Measurements from ENCODE around the gene POLE2. TPM values are rescaled to one million over a fixed set of nuclear protein-coding genes. Genes with fewer than 3 reads are reported as not detected.
A peak's percentile ranks its signal among the peaks of the same experiment; 100 is the strongest.

The POLE2 gene
- total and polyA plus RNA-seq, 2 of the 4 experiments (the other 2 are of a cell fraction) = 12.2 to 12.3 TPM

DNA sequence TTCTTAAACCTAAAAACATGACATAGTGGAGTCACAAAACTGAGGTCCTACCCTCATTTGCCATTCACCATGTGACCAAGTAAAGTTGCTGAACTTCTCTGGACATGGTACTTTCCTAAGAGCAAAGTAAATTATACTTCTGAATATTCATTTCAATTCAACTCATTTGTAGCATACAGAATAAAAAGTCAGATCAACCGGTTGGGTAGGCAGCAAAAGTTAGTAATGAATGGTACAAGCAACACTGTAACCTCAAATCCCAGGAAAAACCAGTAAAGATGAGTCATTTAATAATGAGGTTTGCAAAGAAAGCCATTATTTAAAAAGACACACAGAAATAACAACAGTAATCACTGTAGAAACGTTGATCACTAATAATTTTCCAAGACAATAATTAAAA lies 8.7 kb downstream of the POLE2 start:
- H3K27ac ChIP-seq (ENCODE audit: insufficient read depth, low read length) = no peak overlapping the region
- H3K23ac ChIP-seq (ENCODE audit: low read depth, low read length) = no peak overlapping the region
- DNase-seq = peak; percentile 30
- H3K4me3 ChIP-seq (ENCODE audit: insufficient read depth, low read depth, low read length) = no peak overlapping the region
- H2BK5ac ChIP-seq (ENCODE audit: low read depth, low read length, poor library complexity, severe bottlenecking) = no peak overlapping the region
- no TSS peak for BruUV-seq (replicated peaks)
- TF ChIP-seq MAFK (IDR thresholded peaks at IDR 0.05; ENCODE audit: low read depth, low read length) (no peak), POLR2A (IDR thresholded peaks at IDR 0.05; ENCODE audit: low read depth, low read length) (no peak), MAZ (IDR thresholded peaks at IDR 0.05; ENCODE audit: borderline replicate concordance, low read depth, low read length) (no peak), RAD21 (IDR thresholded peaks at IDR 0.05; ENCODE audit: low read length) (no peak), CEBPB (IDR thresholded peaks at IDR 0.05; ENCODE audit: low read depth, low read length) (no peak)
- TF ChIP-seq, protein P1, sequence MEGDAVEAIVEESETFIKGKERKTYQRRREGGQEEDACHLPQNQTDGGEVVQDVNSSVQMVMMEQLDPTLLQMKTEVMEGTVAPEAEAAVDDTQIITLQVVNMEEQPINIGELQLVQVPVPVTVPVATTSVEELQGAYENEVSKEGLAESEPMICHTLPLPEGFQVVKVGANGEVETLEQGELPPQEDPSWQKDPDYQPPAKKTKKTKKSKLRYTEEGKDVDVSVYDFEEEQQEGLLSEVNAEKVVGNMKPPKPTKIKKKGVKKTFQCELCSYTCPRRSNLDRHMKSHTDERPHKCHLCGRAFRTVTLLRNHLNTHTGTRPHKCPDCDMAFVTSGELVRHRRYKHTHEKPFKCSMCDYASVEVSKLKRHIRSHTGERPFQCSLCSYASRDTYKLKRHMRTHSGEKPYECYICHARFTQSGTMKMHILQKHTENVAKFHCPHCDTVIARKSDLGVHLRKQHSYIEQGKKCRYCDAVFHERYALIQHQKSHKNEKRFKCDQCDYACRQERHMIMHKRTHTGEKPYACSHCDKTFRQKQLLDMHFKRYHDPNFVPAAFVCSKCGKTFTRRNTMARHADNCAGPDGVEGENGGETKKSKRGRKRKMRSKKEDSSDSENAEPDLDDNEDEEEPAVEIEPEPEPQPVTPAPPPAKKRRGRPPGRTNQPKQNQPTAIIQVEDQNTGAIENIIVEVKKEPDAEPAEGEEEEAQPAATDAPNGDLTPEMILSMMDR (conservative IDR thresholded peaks at IDR 0.05; ENCODE audit: low read depth, low read length) = no peak
- TF ChIP-seq, protein P2, sequence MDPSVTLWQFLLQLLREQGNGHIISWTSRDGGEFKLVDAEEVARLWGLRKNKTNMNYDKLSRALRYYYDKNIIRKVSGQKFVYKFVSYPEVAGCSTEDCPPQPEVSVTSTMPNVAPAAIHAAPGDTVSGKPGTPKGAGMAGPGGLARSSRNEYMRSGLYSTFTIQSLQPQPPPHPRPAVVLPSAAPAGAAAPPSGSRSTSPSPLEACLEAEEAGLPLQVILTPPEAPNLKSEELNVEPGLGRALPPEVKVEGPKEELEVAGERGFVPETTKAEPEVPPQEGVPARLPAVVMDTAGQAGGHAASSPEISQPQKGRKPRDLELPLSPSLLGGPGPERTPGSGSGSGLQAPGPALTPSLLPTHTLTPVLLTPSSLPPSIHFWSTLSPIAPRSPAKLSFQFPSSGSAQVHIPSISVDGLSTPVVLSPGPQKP (IDR thresholded peaks at IDR 0.05; ENCODE audit: borderline replicate concordance, low read depth, low read length) = no peak
- TF ChIP-seq, protein P3, sequence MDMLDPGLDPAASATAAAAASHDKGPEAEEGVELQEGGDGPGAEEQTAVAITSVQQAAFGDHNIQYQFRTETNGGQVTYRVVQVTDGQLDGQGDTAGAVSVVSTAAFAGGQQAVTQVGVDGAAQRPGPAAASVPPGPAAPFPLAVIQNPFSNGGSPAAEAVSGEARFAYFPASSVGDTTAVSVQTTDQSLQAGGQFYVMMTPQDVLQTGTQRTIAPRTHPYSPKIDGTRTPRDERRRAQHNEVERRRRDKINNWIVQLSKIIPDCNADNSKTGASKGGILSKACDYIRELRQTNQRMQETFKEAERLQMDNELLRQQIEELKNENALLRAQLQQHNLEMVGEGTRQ (IDR thresholded peaks at IDR 0.05; ENCODE audit: low read depth, low read length) = no peak
- no peak overlapping the region for H3K56ac ChIP-seq (ENCODE audit: extremely low read depth, insufficient read depth, low read length)
- H2AFZ ChIP-seq (replicated peaks; ENCODE audit: low read length, poor library complexity) = no peak overlapping the region
- H3K14ac ChIP-seq (replicated peaks; ENCODE audit: low read depth, low read length) = no peak overlapping the region
- no peak overlapping the region for H2BK120ac ChIP-seq (ENCODE audit: low read depth, low read length)
- no peaks in the 10 kb centered on the region for H3K27me3 ChIP-seq (ENCODE audit: control insufficient read depth, insufficient read depth, low read length)
- H2AK9ac ChIP-seq (replicated peaks; ENCODE audit: low read depth, low read length, poor library complexity) = no peak overlapping the region
- in situ Hi-C loops (cut with MboI; ENCODE audit: low sequenced_read_pairs) = no loop called here
- H3K18ac ChIP-seq (ENCODE audit: low read depth, low read length) = no peak overlapping the region
- H2AK5ac ChIP-seq (ENCODE audit: low read depth, low read length) = no peak overlapping the region
- ChIA-PET POLR2A (ENCODE audit: unreplicated experiment) (no interaction called here), CTCF (no interaction called here)
- no CpG with 5 or more reads among the region's 2 CpGs for WGBS, 2 experiments (ENCODE audit: extremely low coverage in 2 of 2, insufficient read length in 1 of 2)
- H4K91ac ChIP-seq (ENCODE audit: insufficient read depth, low read depth, low read length) = no peak overlapping the region
- H3K79me1 ChIP-seq (ENCODE audit: low read depth in 1 of 2, low read length in 2 of 2) = peaks cover 5 to 19% of the 10 kb centered on the region in 2 experiments; a peak in 3 of 4 replicates
- no peak overlapping the region for H4K8ac ChIP-seq (ENCODE audit: low read depth in 2 of 2, low read length in 2 of 2)
- peak; percentile 27; the same call in 1 of the 2 replicates for ATAC-seq (ENCODE audit: low read depth)
- H3K4me1 ChIP-seq (ENCODE audit: control insufficient read depth, insufficient read depth, low read length) = no peaks in the 10 kb centered on the region
- H3K4ac ChIP-seq (ENCODE audit: low read depth, low read length) = no peak overlapping the region
- H3K9ac ChIP-seq (ENCODE audit: low read depth, low read length) = no peak overlapping the region
- H3K9me1 ChIP-seq (ENCODE audit: insufficient read depth, low read length) = peaks cover 6% of the 10 kb centered on the region
- dilution Hi-C loops (cut with HindIII; ENCODE audit: low sequenced_read_pairs, unreplicated experiment) = no loop called here
- 0 out of 2 replicates have a peak, but pooled peaks cover 2% of the 10 kb centered on the region for H3K36me3 ChIP-seq (ENCODE audit: control insufficient read depth, insufficient read depth, low read length)
- intact Hi-C loops (cut with micrococcal nuclease) = no loop called here
- H2BK15ac ChIP-seq (ENCODE audit: low read depth, low read length) = no peak overlapping the region
- no peak overlapping the region for H2BK20ac ChIP-seq (ENCODE audit: low read depth, low read length)
- no peaks in the 10 kb centered on the region for H3K9me3 ChIP-seq (ENCODE audit: control insufficient read depth, insufficient read depth, low read length)
- H4K20me1 ChIP-seq (ENCODE audit: insufficient read depth, low read length) = no peaks in the 10 kb centered on the region; the same call in 1 of the 2 replicates
- no peak overlapping the region for H3K4me2 ChIP-seq (ENCODE audit: low read depth, low read length)
- no peak overlapping the region for H4K5ac ChIP-seq (ENCODE audit: low read depth, low read length)

Measured in IMR-90 (cell line).